ENCODE data around the gene OTOF. TPM values are rescaled to one million over a fixed set of nuclear protein-coding genes. Genes with fewer than 3 reads are reported as not detected.

OTOF gene
- total RNA-seq, 1 experiment from 2014 or later = 0.10 TPM

DNA sequence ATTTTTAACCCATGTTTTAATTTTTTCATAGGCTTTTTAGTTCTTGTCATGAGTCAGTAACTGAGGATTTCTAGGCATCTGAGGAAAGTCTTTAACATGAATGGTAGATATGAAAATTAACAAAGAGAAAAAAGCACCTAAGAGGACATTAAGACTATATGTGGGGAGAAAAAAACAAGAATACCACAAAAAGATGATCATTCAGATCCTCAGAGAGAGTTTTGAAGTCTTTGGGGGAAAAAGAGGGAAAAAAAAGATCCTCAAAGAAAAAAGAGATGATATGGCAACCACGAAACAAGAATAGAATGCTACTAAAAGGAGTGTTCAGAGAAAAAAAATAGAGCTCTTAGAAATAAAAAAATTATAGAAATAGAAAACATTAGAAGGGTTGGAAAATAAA lies 68.1 kb downstream of the OTOF start (continued):
- TF ChIP-seq, protein P1, sequence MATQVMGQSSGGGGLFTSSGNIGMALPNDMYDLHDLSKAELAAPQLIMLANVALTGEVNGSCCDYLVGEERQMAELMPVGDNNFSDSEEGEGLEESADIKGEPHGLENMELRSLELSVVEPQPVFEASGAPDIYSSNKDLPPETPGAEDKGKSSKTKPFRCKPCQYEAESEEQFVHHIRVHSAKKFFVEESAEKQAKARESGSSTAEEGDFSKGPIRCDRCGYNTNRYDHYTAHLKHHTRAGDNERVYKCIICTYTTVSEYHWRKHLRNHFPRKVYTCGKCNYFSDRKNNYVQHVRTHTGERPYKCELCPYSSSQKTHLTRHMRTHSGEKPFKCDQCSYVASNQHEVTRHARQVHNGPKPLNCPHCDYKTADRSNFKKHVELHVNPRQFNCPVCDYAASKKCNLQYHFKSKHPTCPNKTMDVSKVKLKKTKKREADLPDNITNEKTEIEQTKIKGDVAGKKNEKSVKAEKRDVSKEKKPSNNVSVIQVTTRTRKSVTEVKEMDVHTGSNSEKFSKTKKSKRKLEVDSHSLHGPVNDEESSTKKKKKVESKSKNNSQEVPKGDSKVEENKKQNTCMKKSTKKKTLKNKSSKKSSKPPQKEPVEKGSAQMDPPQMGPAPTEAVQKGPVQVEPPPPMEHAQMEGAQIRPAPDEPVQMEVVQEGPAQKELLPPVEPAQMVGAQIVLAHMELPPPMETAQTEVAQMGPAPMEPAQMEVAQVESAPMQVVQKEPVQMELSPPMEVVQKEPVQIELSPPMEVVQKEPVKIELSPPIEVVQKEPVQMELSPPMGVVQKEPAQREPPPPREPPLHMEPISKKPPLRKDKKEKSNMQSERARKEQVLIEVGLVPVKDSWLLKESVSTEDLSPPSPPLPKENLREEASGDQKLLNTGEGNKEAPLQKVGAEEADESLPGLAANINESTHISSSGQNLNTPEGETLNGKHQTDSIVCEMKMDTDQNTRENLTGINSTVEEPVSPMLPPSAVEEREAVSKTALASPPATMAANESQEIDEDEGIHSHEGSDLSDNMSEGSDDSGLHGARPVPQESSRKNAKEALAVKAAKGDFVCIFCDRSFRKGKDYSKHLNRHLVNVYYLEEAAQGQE (IDR thresholded peaks at IDR 0.05; ENCODE audit: low read depth) = no peak

- no peaks in the 10 kb centered on the region for H3K79me2 ChIP-seq (ENCODE audit: insufficient read depth, low read length)
- no peak overlapping the region for H2AFZ ChIP-seq (ENCODE audit: low read depth, low read length, poor library complexity, severe bottlenecking)
- intact Hi-C loops (cut with micrococcal nuclease) = no loop called here
- ChIA-PET POLR2A (no interaction called here), CTCF (no interaction called here), RAD21 (ENCODE audit: low non-redundant PET in 1 of 2, low total read pairs in 2 of 2, uncharacterized antibody in 2 of 2, unreplicated experiment in 2 of 2) (no interaction called here)
- no peak for ATAC-seq
- no peak overlapping the region for H3K4me3 ChIP-seq (replicated peaks in 1 of 2; ENCODE audit: low read depth in 1 of 2, low read length in 2 of 2)
- no TSS peak for BruUV-seq (replicated peaks)
- no peaks in the 10 kb centered on the region for H3K4me1 ChIP-seq (ENCODE audit: control insufficient read depth in 1 of 2, insufficient read depth in 2 of 2, low read length in 2 of 2)
- TF ChIP-seq EGR1 (IDR thresholded peaks at IDR 0.05; ENCODE audit: low read depth) = no peak
- TF ChIP-seq ZBTB33 (IDR thresholded peaks at IDR 0.05; ENCODE audit: extremely low read depth, insufficient replicate concordance, low read length) = no peak
- TF ChIP-seq, protein P1 (IDR thresholded peaks at IDR 0.05; ENCODE audit: low read depth) = no peak
- TF ChIP-seq JUND (IDR thresholded peaks at IDR 0.05) = no peak
- TF ChIP-seq CBX3 (IDR thresholded peaks at IDR 0.05; ENCODE audit: low read depth) = no peak
- TF ChIP-seq SRF (IDR thresholded peaks at IDR 0.05; ENCODE audit: low read depth) = no peak
- TF ChIP-seq ZFX (IDR thresholded peaks at IDR 0.05) = no peak
- no peak for TF ChIP-seq CEBPB (IDR thresholded peaks at IDR 0.05; ENCODE audit: low read depth)
- TF ChIP-seq ZNF274 (IDR thresholded peaks at IDR 0.05; ENCODE audit: low read depth, low read length) = no peak
- no peak for TF ChIP-seq POLR2AphosphoS5 (IDR thresholded peaks at IDR 0.05; ENCODE audit: low read depth, low read length)
- no peak for TF ChIP-seq SP1 (IDR thresholded peaks at IDR 0.05; ENCODE audit: low read depth)
- no peak for DNase-seq (ENCODE audit: low read depth, low spot score)
- no peak overlapping the region for H3K27ac ChIP-seq (ENCODE audit: low read depth, low read length)
- no peak overlapping the region for H3K4me2 ChIP-seq (ENCODE audit: low read length)
- H3K27me3 ChIP-seq (ENCODE audit: insufficient read depth, low read length) = no peaks in the 10 kb centered on the region
- H3K36me3 ChIP-seq (ENCODE audit: control insufficient read depth in 1 of 2, insufficient read depth in 2 of 2, low read length in 2 of 2) = no peaks in the 10 kb centered on the region
- H4K20me1 ChIP-seq (ENCODE audit: insufficient read depth) = no peaks in the 10 kb centered on the region; the same call in 1 of the 2 replicates
- no peaks in the 10 kb centered on the region for H3K9me3 ChIP-seq (ENCODE audit: control insufficient read depth in 1 of 2, insufficient read depth in 1 of 2, low read depth in 1 of 2, low read length in 2 of 2)
- no peaks in the 10 kb centered on the region for H3K9me2 ChIP-seq (ENCODE audit: insufficient read depth)
- no peak overlapping the region for H3K9ac ChIP-seq (ENCODE audit: low read length)
Observed at GRCh38 chr2:26407526-26407925, 70.4 kb downstream of the OTOF start.

All from HCT116 (cell line).